SKM-1 (cell line): ENCODE measurements around the gene TCF7.

Experiments used
- DNase-seq: peaks from one replicate; lab custom pipeline; 2025; ENCODE audit not compliant: unreplicated experiment; lab: John Stamatoyannopoulos, UW

The TCF7 gene

DNA sequence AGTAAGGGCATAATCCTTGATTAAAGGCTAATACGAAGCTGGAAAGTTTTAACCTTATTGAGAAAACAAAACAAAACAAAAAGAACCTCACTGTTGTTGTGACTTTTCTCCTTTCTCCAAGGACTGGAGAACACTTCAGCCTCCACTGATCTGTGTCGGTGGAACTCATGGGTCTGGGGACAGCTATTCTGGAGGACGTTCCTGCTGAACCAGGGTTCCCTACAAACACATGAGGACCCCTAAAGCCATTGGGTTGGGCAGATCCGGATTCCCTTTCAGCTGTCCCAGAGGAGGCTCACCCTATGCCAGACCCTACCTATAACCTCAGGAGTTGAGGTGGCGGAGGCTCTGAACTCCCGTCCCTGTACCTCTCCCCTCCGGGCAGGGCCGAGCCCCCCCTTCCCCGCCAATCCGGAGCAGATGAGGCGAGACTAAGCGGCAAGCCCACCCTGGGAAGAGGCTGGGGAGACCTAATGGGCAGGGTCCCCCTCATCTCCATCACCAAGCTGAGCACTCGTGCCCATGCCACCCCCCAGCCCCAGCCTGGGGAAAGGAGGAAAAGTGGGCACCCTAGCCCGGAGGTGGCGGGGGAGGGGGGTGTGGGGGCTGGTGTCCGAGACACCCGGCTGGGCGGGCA is 1.6 kb upstream of the TCF7 start:
- no peak for DNase-seq

DNA sequence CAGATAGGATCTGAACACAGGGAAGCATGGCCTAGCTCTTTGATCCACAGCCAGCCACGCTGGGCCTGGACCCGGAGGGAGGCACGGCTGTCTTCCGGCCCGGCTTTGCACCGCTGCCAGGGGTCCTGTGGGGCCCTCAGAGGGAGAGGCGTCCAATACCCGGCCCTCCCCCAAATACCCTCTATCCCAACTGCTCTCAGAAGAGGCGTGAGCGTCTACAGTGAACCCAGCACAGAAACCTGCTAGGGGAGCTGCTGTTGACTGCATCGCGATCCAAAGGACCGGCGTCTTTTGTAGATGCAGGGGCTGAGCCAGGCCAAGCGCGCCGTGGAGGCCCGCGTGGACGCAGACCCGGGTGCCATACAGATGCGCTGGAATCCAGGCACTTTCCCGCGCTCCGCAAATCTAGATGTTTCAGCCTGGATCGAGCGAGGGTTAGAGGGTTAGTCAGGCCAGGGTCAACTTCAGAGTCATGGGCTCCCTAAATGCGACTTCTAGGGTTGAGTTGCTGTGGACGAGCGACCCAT is 1.1 kb upstream of the TCF7 start:
- no peak for DNase-seq

DNA sequence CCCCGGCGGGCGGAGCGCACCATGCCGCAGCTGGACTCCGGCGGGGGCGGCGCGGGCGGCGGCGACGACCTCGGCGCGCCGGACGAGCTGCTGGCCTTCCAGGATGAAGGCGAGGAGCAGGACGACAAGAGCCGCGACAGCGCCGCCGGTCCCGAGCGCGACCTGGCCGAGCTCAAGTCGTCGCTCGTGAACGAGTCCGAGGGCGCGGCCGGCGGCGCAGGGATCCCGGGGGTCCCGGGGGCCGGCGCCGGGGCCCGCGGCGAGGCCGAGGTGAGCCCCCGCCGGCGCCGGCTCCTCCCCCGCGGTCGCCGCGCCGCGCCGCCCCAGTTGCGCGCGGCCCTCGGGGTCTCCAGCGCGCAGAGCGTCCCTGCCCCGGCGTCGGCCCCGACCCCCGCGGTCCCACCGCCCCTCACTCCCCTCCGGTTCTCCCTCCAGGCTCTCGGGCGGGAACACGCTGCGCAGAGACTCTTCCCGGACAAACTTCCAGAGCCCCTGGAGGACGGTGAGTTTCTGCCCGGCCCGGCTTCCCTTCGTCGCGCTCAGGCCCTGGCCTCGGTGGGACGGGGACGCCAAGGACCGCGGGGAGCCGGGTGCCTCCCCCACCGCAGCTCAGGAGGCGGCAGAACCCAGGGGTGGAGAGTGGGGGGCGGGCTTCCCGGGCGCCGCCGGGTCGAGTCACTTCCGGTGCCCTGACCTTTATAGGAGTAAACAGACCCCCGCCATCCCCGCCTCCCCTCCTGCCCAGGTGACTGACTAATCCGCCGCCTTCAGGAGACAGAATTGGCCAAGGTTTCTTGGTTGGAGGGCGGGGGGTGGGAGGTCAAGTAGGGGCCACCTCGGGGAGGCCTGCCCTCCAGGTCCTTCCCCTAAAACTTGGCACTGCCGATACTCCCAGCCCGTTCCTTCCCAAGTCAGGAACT is 665 bp downstream of the TCF7 start:
- no peak for DNase-seq

DNA sequence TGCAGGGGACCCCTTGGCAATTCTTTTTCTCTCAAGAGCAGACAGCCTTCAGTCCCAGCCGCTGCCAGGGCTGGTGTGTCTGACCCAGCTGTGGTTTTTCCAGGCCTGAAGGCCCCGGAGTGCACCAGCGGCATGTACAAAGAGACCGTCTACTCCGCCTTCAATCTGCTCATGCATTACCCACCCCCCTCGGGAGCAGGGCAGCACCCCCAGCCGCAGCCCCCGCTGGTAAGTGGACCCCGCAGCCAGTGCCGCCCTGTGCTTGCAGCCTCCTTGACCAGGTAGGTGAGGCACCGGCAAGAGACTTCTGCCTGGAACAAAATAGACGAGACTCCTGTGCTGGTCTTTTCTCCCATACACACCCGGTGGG is 1.3 kb downstream of the TCF7 start:
- no peak for DNase-seq

DNA sequence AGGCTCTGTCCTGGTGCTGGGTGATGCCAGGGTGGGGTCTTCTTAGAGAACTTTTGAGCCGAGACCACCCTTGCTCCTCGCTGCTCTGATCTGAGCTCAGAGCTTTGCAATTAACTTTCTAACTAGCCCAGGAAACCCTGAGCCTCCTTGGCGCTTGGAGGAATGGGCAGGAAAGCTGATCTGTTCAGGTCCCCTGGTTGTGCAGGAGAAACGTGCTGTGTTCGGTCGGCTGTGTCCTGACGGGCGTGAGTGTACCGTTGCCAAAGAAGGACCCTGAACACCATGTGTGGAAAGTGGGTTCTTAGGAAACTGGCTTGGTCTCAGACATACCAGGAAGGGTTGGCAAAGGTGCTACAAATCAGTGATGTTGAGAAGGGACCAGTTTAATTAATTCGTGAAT is 1.8 kb downstream of the TCF7 start:
- no peak for DNase-seq

DNA sequence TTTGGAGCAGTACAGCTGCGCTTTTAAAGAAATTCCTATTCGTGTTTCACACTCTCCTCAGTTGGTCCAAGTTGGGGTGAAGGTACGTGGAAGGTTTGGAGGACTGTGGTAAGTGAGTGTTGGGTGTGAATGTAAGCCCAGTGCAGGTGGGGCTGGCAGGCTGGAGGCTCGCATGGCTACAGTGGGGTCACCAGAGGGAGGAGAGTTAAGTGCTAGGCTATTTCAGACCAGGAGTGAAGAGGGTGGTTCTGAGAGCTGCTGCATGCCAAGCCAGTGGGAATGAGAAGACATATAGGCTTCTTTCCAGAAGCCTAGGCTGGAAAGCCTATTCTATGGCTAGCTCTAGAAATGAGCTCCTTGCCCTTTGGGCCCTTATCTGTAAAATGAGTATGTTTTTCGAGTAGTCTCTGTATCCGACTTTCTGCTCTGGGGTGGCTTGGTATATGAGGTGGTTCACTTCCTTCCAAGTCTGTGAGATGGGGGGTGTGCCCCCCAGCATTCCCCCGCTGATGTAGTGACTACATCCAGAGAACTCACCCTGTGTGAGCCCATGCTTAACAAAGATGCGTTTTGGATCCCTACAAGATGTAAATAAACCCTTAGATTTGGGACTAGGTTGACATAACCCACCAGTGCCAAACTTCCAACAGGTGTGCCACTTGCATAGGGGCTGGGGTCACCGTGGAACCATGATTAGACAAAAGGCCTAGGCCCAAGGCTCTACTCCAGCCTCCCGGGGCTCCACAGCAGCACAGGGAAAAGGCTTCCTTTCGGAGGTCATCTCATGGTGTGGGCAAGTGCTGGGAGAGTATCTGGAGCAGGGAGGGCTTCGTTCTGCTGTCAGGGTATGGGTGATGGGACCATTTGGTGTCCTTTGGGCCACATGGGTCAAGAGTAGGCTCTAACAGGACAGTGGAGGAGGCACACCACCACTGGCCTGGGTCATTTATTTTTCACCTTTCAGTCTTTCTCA is 2.6 kb downstream of the TCF7 start:
- no peak for DNase-seq

DNA sequence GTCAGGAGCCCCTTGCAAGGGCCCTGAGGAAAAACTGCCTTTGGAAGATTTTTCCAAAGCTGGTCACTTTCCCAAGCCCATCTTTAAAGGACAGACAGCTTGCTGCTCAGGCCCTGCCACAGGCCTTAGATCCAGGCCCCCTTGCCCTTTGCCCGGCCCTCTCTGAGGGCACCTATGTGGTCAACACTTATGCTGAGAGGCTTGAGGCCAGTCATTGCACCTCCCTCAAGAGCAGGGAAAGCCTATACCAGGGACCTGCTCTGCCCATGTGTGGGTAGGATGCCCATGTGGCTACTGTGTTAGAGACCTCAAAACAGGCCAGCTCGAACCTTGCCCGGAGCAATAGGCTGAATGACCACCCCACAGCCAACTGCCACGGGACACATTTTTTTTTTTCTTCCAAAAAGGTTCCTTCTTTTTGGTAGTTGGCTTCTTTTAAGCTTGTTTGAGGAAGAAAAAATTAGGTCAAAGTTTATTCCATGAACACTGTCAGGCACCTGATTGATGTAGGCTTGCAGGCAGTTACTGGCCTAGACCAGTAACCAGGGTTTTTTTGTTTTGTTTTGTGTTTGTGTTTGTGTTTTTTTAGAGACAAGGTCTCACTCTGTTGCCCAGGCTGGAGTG is 3.8 kb downstream of the TCF7 start:
- no peak for DNase-seq

DNA sequence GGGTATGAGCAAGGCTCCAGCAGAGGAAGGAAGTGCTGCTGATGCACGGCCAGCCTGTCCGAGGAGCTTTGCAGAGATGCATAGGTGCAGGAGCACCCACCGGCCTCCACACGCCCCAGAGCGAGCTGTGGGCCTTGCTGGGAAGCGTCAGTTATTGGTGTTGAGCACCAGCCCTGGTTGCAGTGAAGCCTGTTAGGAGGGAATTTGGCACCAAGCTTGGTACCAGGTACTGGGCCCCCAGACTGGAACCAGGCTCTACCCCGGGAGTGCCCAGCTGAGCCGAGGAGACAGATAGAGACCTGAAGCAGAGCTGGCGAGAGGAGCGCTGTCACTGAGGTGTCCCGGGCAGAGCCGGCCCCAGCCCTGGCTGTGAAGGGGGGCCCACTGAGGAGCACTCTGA is 5.2 kb downstream of the TCF7 start:
- DNase-seq = no peak

DNA sequence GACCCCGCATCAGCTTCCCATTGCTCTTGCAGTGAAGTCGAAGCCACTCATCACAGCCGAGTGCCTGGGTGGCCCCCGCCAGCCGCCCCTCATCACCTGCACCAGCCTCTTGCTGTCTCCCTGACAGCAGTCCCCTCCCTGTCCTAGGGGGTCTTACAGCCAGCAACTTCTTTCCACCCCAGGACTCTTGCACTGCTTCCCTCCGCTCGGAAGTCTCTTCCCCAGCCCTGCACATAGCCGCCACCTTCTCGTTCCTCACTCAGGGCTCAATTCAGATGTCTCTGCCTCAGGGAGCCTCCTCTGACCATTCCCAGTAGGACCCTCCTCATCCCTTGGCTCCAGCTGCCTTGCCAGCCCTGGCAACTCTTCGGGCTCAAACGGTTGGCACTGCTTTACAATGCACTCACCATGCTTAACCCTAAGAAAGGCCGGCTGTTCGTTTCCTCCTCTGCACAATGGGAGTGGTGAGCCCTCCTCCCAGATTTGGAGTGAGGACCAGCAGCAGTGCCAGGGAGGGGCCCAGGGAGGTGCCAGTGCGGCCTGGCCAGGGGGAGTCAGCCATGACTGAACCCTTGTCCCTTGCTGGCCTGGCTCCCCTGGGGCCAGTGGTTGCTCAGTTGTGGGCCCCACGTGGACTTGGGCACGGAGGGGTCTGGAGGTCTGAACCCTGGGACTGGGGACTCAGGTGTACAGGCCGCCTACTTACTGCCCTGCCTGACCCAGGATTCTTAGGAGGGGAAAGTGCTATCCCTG is 6.1 kb downstream of the TCF7 start:
- DNase-seq = no peak

DNA sequence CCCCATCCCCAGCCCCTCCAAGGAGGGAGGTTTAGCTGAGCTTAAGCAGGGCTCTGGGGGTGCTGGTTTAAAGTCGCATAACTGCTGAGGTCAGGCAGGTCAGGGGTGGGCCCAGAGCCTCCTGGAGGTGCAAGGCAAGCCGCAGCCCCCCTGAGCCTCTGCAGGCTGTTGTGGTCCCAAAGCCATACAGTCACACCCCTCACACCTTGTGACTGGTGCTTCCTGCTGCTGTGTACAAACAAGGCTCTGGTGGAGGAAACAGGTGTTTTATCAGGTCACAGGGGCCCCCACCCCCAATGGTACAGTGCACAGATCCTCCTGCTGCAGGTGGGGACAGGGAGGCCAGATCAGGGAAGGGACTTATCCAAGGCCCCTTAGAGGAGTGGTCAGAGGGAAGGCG is 8.0 kb downstream of the TCF7 start:
- no peak for DNase-seq

DNA sequence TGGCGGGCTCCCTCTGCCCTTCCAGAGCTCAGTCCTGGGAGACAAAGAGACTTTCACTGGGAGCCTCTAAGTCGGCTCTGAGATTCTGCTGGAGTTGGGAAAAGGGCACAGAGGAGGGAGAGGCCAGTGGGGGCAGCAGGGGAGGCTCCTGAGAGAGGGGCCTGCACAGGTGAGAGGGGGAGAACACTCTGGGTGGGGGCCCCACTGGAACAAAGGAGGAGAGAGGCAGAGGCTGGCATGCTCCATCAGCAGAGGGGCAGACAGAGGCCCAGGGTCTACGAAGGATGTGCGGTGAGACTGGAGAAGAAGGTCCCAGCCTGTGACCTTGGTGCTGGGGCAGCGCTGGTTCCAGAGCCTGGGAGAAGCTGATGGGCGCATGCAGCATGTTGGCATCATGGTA is 8.9 kb downstream of the TCF7 start:
- no peak for DNase-seq

DNA sequence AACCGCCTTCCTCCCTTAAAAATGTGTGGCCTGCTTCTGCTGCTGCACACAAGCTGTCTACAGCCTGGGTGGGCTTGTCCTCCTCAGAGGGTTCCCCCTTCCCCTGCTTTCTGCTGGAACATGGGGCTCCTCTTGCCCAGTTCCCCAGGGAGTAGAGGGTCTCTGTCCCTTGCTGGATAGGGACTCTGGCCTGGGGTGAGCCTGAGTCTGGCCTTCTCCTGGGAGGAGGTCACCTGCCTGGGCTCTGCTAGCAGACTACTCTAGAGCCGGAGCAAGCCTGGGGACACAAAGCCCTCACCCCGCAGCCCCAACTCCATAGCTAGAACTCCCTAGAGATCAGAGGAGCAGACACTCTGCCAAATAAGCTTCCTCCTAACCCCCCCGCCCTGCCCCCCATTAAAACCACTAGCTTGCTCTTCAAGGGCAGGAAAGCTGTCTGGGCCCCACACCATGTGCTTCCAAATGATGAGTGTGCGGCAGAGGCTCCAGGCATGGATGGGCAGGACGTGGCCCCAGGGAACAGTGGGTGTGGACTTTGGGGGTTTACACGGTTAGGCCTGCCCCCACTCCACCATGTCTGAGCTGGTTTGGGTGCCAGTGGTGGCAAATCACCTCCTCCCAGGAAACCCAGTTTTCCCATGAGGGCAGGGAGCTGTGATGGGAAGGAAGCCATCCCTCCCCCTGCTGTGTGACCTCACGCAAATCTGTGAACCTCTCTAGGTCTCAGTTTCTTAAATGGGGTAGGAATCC is 10.0 kb downstream of the TCF7 start:
- DNase-seq = no peak

DNA sequence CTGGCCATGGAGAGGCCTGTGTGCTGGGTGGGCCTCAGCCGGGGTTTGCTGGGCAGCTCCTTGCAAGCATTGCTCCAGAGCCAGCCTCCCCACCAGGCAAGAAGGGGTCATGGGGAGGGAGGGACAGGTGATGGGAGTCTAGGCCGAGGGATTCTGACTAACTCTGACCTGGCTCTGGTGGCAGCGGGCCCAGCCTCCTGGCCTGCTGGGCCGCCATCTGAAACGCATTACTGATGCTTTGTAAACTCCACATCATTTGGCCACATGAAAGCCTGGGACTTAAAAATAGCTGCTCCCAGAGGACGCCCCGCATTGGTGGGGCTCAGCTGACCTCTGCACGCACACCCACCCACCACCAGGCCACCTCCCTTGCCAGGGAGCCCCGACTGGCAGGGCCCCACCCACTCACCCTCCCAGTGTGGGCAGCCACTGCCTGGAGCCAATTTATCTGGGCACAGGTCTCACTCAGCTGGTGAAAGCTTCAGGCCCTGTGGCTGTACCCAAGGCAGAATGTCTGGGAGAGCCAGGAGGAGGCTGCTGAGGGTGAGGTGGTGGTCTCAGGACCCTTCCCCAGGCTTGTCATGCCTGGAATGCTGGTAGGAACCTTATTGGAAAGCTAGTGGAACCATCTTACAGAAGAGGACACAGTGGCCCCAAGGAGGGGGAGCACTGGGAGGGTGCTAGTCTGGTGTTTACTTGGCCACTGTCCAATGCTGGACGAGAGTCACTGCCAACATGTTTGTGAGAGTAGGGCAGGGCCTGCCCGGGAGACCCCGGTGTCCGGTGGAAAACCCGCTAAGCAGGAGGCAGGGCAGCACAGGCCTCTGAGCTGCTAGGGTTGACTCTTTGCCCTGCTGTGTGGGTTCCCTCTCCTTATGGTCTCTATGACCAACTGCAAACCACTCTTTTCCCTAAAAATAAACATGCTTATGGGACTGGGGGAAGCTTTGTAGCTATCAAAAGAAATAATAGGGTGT is 10.8 kb downstream of the TCF7 start:
- no peak for DNase-seq

DNA sequence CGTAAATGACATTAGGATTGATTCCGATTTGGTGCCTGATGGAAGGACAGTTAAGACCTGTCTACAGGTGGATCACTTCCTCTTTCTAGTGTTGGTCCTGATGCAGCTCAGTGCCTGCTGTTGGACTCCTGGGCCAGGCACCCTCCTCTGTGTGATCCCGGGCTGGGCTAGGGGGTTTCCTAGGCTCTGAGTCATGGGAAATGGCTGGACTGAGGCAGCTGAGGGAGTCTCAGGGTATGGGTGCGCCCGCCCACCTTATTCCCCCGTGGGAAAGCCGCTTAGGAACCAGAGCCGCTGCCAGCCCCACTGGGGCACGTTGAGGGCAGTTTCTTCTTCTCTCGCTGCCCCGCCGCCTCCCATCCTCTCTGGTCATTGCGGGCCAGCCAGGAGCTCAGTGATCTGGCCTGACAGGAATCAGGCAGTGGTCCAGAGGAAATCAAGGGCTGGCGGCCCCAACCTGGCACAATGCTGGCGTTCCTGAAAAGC is 12.9 kb downstream of the TCF7 start:
- DNase-seq = no peak

DNA sequence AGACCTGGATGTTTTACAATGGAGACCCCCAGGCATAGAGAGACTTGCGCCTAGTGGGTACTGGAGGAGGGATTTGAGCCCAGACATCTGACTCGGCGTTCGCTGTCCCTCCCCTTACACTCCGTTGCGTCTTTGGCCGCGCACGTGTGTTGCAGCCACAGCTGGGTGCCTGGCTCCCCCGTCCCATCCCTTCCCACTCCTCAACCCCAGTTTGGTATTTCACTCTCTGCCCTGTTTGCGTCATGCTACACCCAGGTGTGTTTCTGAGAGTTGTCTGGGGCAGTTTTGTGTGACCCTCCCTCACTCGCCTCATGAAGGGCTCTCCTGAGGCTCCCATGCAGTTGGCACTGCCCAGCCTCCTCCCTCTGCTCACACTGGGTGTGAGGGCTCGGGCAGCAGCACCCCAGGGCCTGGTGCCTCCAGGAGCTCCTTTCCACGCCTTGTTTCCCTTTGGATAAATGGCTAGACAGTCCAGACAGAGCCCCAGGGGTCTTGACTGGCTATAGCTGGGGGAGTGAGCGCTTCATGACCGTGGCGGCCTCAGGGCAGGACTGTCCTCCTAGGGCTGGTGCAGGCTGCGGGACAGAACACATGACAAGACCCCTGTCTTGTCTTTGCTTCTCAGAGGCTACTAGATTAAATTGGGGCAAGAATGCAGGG is 13.6 kb downstream of the TCF7 start:
- no peak for DNase-seq

DNA sequence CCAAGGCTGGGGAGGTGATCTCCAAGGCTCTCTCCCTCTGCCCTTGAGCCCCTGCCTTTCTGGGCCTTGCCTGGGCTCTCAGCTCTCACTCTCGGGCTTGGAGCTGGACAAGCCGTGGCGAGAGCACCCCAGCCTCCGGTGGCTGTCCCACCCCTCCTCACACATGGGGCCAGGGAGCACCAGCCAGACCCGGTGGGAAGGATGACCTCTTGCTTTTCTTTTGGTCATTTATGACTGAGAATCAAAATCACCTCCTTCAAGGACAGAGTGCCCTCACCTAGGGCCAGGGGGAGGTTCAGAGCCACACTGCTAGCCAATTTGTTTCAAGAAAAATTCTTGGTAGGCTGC is 14.1 kb downstream of the TCF7 start:
- no peak for DNase-seq

DNA sequence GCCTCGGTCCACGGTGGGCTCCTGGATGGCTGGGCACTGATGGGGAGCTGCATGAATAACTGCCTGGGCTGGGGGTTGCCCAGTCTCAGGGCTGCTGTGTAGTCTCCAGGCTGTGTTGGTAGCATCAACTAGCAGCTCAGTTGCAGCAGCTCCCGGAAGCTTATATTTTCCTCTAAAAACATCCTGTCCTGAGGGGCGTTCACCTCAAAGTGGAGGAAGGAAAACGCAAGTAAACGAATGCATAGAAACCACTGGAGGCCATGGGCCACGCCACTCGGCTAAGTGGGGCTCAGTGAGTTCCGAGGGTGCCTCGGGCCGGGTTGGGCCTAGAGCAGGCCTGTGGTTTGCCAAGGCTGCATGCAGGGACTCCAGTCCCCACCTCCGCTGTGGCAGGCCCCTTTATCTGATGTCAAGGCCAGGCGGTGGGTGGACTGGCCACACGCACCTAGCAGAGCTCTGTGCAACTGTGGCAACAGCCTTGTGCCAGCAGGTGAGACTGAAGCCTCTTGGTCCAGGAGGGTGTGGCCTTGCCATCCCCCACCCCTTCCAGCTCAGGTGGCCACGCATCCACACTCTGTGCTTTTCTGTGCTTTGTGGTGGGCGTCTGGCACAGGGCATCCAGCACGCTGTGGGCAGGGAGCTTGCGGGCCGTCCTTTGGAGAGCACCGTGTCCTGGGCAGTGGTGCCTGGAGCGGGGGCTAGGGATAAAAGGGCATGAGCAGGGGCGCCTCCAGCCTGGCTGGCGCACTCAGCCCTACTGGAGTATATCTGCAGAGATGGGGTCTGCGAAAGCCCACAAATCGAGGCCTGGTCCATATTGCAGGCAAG is 15.1 kb downstream of the TCF7 start:
- no peak for DNase-seq
